Prostate gland (tissue), 1 donor: Measurements from ENCODE around the gene PRR23E.

ENCODE experiments used
- POLR2A ChIP-seq: fragments of 450-650 bp; IDR thresholded peaks from one replicate; pipeline ENCODE4 v1.6.1; 2016; ENCODE audit warnings: antibody characterized with exemption, mild to moderate bottlenecking
- POLR2AphosphoS5 ChIP-seq: sonication (generic); formaldehyde crosslinking; IDR thresholded peaks from one replicate; pipeline ENCODE4 v1.6.1; 2017; ENCODE audit warnings: antibody characterized with exemption

- TF ChIP-seq POLR2A: no peak
- no peak for TF ChIP-seq POLR2AphosphoS5
Observed at GRCh38 chr3:127171320-127171719, 21.6 kb upstream of the PRR23E start.
